IMR-90 (cell line): ENCODE measurements around the gene EFNA5. TPM values are rescaled to one million over a fixed set of nuclear protein-coding genes. Genes with fewer than 3 reads are reported as not detected.

Source experiments
- ATAC-seq: fragments of 200-7000 bp; cut with Tn5 transposase; 2 replicates; pipeline ENCODE4 v1.9.1; 2020; ENCODE audit warnings: low read depth, mild to moderate bottlenecking, moderate library complexity
- BruUV-seq: library from RNA; stranded (reverse); fragments of 400-500 nt; replicated peaks from 2 replicates; lab custom pipeline; 2021; lab: Mats Ljungman, UMichigan
- CTCF ChIA-PET: fragments of 300-600 bp; formaldehyde crosslinking; extraction: SDS; loops from one replicate; lab custom pipeline; 2021; ENCODE audit warnings: antibody characterized with exemption; lab: Yijun Ruan, JAX
- POLR2A ChIA-PET: fragments of 300-600 bp; sonication (Branson Sonifier 250); formaldehyde crosslinking; loops from one replicate; lab custom pipeline; 2022; ENCODE audit warnings: antibody characterized with exemption; ENCODE audit not compliant: unreplicated experiment; lab: Charles Lee
- DNase-seq: peaks from one replicate; pipeline ENCODE4 v3.0.0; 2013
- H2AFZ ChIP-seq: replicated peaks from 2 replicates; pipeline ENCODE3; 2013; ENCODE audit warnings: low read length, mild to moderate bottlenecking; ENCODE audit not compliant: poor library complexity
- H2AK5ac ChIP-seq: 2 replicates; pipeline ENCODE4 v1.6.1; 2013; ENCODE audit warnings: low read depth, low read length, inconsistent platforms
- H2AK9ac ChIP-seq: replicated peaks from 2 replicates; pipeline ENCODE3; 2013; ENCODE audit warnings: mild to moderate bottlenecking, low read depth, low read length, moderate library complexity; ENCODE audit not compliant: poor library complexity
- H2BK120ac ChIP-seq: 2 replicates; pipeline ENCODE4 v1.6.1; 2013; ENCODE audit warnings: low read depth, low read length, inconsistent platforms
- H2BK15ac ChIP-seq: 3 replicates; pipeline ENCODE4 v1.6.1; 2013; ENCODE audit warnings: low read depth, low read length, inconsistent platforms
- H2BK20ac ChIP-seq: 2 replicates; pipeline ENCODE4 v1.6.1; 2013; ENCODE audit warnings: low read depth, mild to moderate bottlenecking, inconsistent platforms, low read length, moderate library complexity
- H2BK5ac ChIP-seq: 2 replicates; pipeline ENCODE4 v1.6.1; 2013; ENCODE audit warnings: mild to moderate bottlenecking, low read depth, low read length, inconsistent platforms; ENCODE audit not compliant: poor library complexity, severe bottlenecking
- H3K14ac ChIP-seq: replicated peaks from 2 replicates; pipeline ENCODE4 v1.6.1; 2013; ENCODE audit warnings: low read depth, low read length, inconsistent platforms
- H3K18ac ChIP-seq: 2 replicates; pipeline ENCODE4 v1.6.1; 2013; ENCODE audit warnings: low read depth, low read length, control low read depth
- H3K23ac ChIP-seq: 2 replicates; pipeline ENCODE4 v1.6.1; 2013; ENCODE audit warnings: low read depth, low read length, inconsistent platforms
- H3K27ac ChIP-seq: 2 replicates; pipeline ENCODE4 v1.5.1; 2013; ENCODE audit warnings: mild to moderate bottlenecking, control low read depth, low read length; ENCODE audit not compliant: insufficient read depth
- H3K27me3 ChIP-seq: 2 replicates; pipeline ENCODE4 v1.6.1; 2013; ENCODE audit warnings: low read length; ENCODE audit not compliant: control insufficient read depth, insufficient read depth
- H3K36me3 ChIP-seq: 2 replicates; pipeline ENCODE4 v1.6.1; 2013; ENCODE audit warnings: low read length, mixed read lengths; ENCODE audit not compliant: control insufficient read depth, insufficient read depth
- H3K4ac ChIP-seq: 2 replicates; pipeline ENCODE4 v1.6.1; 2013; ENCODE audit warnings: low read depth, low read length, inconsistent platforms
- H3K4me1 ChIP-seq: 2 replicates; pipeline ENCODE4 v1.6.1; 2013; ENCODE audit warnings: low read length, mixed read lengths; ENCODE audit not compliant: control insufficient read depth, insufficient read depth
- H3K4me2 ChIP-seq: 2 replicates; pipeline ENCODE4 v1.6.1; 2013; ENCODE audit warnings: low read depth, mild to moderate bottlenecking, control low read depth, low read length, moderate library complexity
- H3K4me3 ChIP-seq: 2 replicates; pipeline ENCODE4 v1.5.1; 2013; ENCODE audit warnings: low read depth, mild to moderate bottlenecking, control low read depth, low read length, moderate library complexity; ENCODE audit not compliant: insufficient read depth
- H3K56ac ChIP-seq: 2 replicates; pipeline ENCODE4 v1.6.1; 2013; ENCODE audit warnings: low read length, inconsistent platforms; ENCODE audit not compliant: insufficient read depth; ENCODE audit errors: extremely low read depth
- H3K79me1 ChIP-seq, 2 experiments: 2 replicates each; pipeline ENCODE4 v1.6.1; 2013; ENCODE audit warnings: low read length in 2 of 2, inconsistent platforms in 1 of 2, low read depth in 1 of 2
- H3K9ac ChIP-seq: 2 replicates; pipeline ENCODE4 v1.6.1; 2013; ENCODE audit warnings: low read depth, low read length, control low read depth
- H3K9me1 ChIP-seq: 2 replicates; pipeline ENCODE4 v1.6.1; 2013; ENCODE audit warnings: low read length, inconsistent platforms; ENCODE audit not compliant: insufficient read depth
- H3K9me3 ChIP-seq: 2 replicates; pipeline ENCODE4 v1.6.1; 2013; ENCODE audit warnings: low read length; ENCODE audit not compliant: control insufficient read depth, insufficient read depth
- H4K20me1 ChIP-seq: 2 replicates; pipeline ENCODE4 v1.6.1; 2013; ENCODE audit warnings: low read length, inconsistent platforms; ENCODE audit not compliant: insufficient read depth
- H4K5ac ChIP-seq: 2 replicates; pipeline ENCODE4 v1.6.1; 2013; ENCODE audit warnings: mild to moderate bottlenecking, low read depth, low read length, control low read depth
- H4K8ac ChIP-seq, 2 experiments: 2 replicates each; pipeline ENCODE4 v1.6.1; 2013; ENCODE audit warnings: low read depth in 2 of 2, low read length in 2 of 2, control low read depth in 1 of 2, inconsistent platforms in 1 of 2
- H4K91ac ChIP-seq: 2 replicates; pipeline ENCODE4 v1.6.1; 2013; ENCODE audit warnings: low read depth, low read length, inconsistent platforms; ENCODE audit not compliant: insufficient read depth
- BHLHE40 ChIP-seq: fragments of 150-350 bp; IDR thresholded peaks from 2 replicates; pipeline ENCODE4 v1.6.1; 2016; ENCODE audit warnings: mild to moderate bottlenecking, low read depth, low read length
- CEBPB ChIP-seq: IDR thresholded peaks from 2 replicates; pipeline ENCODE4 v1.6.1; 2012; ENCODE audit warnings: low read depth, low read length, improper control_type of control experiment
- CHD1 ChIP-seq: IDR thresholded peaks from 2 replicates; pipeline ENCODE4 v1.6.1; 2012; ENCODE audit warnings: low read depth, low read length, improper control_type of control experiment
- ELK1 ChIP-seq: fragments of 150-350 bp; IDR thresholded peaks from 2 replicates; pipeline ENCODE4 v1.6.1; 2016; ENCODE audit warnings: low read depth, mild to moderate bottlenecking, low read length, moderate library complexity, borderline replicate concordance
- FOS ChIP-seq: fragments of 150-350 bp; IDR thresholded peaks from 2 replicates; pipeline ENCODE4 v1.6.1; 2016; ENCODE audit warnings: low read depth, low read length
- MAZ ChIP-seq: IDR thresholded peaks from 2 replicates; pipeline ENCODE4 v1.6.1; 2012; ENCODE audit warnings: low read depth, mild to moderate bottlenecking, low read length, improper control_type of control experiment, moderate library complexity, borderline replicate concordance
- RAD21 ChIP-seq: IDR thresholded peaks from 2 replicates; pipeline ENCODE4 v1.6.1; 2012; ENCODE audit warnings: low read length, improper control_type of control experiment
- RFX5 ChIP-seq: IDR thresholded peaks from 2 replicates; pipeline ENCODE4 v1.8.0; 2012; ENCODE audit warnings: low read depth, mild to moderate bottlenecking, low read length, moderate library complexity
- SMC3 ChIP-seq: fragments of 150-350 bp; IDR thresholded peaks from 2 replicates; pipeline ENCODE4 v1.6.1; 2016; ENCODE audit warnings: low read depth, mild to moderate bottlenecking, antibody characterized with exemption, low read length, moderate library complexity
- WGBS, 2 experiments: methylation state at CpG; one replicate each; pipeline versions ENCODE4 v1.1.5 to v1.1.7; 2013; ENCODE audit warnings: missing lambda C conversion rate in 2 of 2; ENCODE audit not compliant: insufficient read length in 1 of 2; ENCODE audit errors: extremely low coverage in 2 of 2; 5-methylcytosine and 5-hydroxymethylcytosine counted together
- dilution Hi-C: fragments of 300-500 bp; cut with HindIII; formaldehyde crosslinking; loops from one replicate; pipeline ENCODE4 v1.14.3; 2018; ENCODE audit warnings: low sequenced_read_pairs; ENCODE audit not compliant: unreplicated experiment
- in situ Hi-C: fragments of 300-500 bp; cut with MboI; formaldehyde crosslinking; loops from 3 replicates; pipeline ENCODE4 v1.14.3; 2019; ENCODE audit warnings: low sequenced_read_pairs, inconsistent platforms, mixed read lengths
- intact Hi-C: fragments of 100-400 bp; cut with micrococcal nuclease; formaldehyde crosslinking; loops from 2 replicates; pipeline ENCODE4 v1.10.0; 2022
- polyA plus RNA-seq, 3 experiments: library from polyadenylated mRNA; depleted of rRNA; stranded (reverse); fragments of >200 nt; gene quantifications; 2 replicates each; pipeline ENCODE4 v1.2.3, GENCODE V29; 2012; ENCODE audit warnings: low replicate concordance in 1 of 3
- total RNA-seq: library from RNA; depleted of rRNA; stranded (reverse); fragments of >200 nt; gene quantifications from 2 replicates; pipeline ENCODE4 v1.2.3, GENCODE V29; 2012
- TF ChIP-seq, protein P1 (sequence below): fragments of 150-350 bp; IDR thresholded peaks from 2 replicates; pipeline ENCODE4 v1.6.1; 2017; ENCODE audit warnings: mild to moderate bottlenecking, antibody characterized with exemption, low read length, low read depth

The EFNA5 gene
- total and polyA plus RNA-seq, 2 of the 4 experiments (the other 2 are of a cell fraction) = 1.5 to 1.6 TPM

DNA sequence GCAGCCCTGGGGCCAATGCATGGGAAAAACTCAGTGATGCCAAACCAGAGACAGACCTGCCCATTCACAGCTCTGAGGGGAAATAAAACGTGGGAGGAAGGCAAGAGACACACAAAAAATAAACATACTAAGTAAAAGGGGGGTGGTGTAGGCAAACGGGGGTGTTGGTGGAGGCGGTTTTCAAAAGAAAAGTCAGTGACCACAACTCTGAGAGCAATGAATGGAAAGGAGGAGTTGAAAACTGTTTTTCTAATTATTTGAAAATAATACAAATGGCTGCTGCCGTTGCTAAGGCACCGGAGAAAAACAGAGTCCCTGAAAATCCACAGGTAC, 293.5 kb downstream of the EFNA5 start:
- CTCF ChIA-PET = interaction anchor here (0.7 to 1.1 kb wide), 5 partner anchors 12 to 955 kb away, joined by 3 to 5 read pairs (median 3); no protein-coding TSS in a partner anchor

More for the DNA sequence above, 293.5 kb downstream of the EFNA5 start:
- peaks cover 5% of the 10 kb centered on the region for H3K4me1 ChIP-seq
- H2BK120ac ChIP-seq = peak overlapping the region; percentile 79
- H3K27ac ChIP-seq = peak overlapping the region; percentile 3; the same call in 1 of the 2 replicates
- H3K4ac ChIP-seq = peak overlapping the region; percentile 51
- POLR2A ChIA-PET = interaction anchor here (0.6 kb wide), 1 partner anchor 184 kb away, joined by 4 read pairs; no protein-coding TSS in a partner anchor
- H4K8ac ChIP-seq = peak overlapping the region in 1 of 2 experiments; percentile 28; a peak in 2 of 4 replicates
- H2AK5ac ChIP-seq = peak overlapping the region; percentile 67; the same call in 1 of the 2 replicates
- dilution Hi-C loops = no loop called here
- no peak overlapping the region for H3K4me3 ChIP-seq
- H3K18ac ChIP-seq = peak overlapping the region; percentile 8
- no peak for ATAC-seq
- in situ Hi-C loops = no loop called here
- H2BK20ac ChIP-seq = peak overlapping the region; percentile 72
- no peak overlapping the region for H4K5ac ChIP-seq
- H4K91ac ChIP-seq = peak overlapping the region; percentile 35
- no peaks in the 10 kb centered on the region for H3K79me1 ChIP-seq
- H4K20me1 ChIP-seq = no peaks in the 10 kb centered on the region
- H3K4me2 ChIP-seq = no peak overlapping the region
- H3K27me3 ChIP-seq = no peaks in the 10 kb centered on the region
- intact Hi-C loops = no loop called here
- WGBS, 2 experiments = no CpG with 5 or more reads among the region's 5 CpGs
- peak overlapping the region; percentile 15 for H2BK5ac ChIP-seq
- peak overlapping the region; percentile 34 for H3K23ac ChIP-seq
- H2BK15ac ChIP-seq = peak overlapping the region; percentile 92; the same call in 2 of the 3 replicates
- H2AK9ac ChIP-seq = no peak overlapping the region
- H3K56ac ChIP-seq = no peak overlapping the region
- no peak overlapping the region for H3K9ac ChIP-seq
- TF ChIP-seq MAZ (no peak), SMC3 (no peak), ELK1 (no peak), CEBPB (no peak), BHLHE40 (no peak), RFX5 (no peak), FOS (no peak), RAD21 (no peak), CHD1 (no peak)
- TF ChIP-seq, protein P1, sequence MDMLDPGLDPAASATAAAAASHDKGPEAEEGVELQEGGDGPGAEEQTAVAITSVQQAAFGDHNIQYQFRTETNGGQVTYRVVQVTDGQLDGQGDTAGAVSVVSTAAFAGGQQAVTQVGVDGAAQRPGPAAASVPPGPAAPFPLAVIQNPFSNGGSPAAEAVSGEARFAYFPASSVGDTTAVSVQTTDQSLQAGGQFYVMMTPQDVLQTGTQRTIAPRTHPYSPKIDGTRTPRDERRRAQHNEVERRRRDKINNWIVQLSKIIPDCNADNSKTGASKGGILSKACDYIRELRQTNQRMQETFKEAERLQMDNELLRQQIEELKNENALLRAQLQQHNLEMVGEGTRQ = no peak
- H3K14ac ChIP-seq = peak overlapping the region; percentile 62; the same call in 1 of the 2 replicates
- H2AFZ ChIP-seq = peak overlapping the region; percentile 15
- no TSS peak for BruUV-seq
- H3K36me3 ChIP-seq = no peaks in the 10 kb centered on the region
- no peak for DNase-seq
- no peaks in the 10 kb centered on the region for H3K9me3 ChIP-seq
- peaks cover 7% of the 10 kb centered on the region for H3K9me1 ChIP-seq
